ENCODE data around the gene IARS2.
"Not testable (repeated sequence)": the region's sequence is repeated elsewhere in the genome, so short reads cannot be mapped to it uniquely, and the experiment has no call there.

GRCh38 chr1:220110473-220110872 lies 16.5 kb downstream of the IARS2 start:
- not testable (repeated sequence) for TF ChIP-seq FOSL1 (IDR thresholded peaks at IDR 0.05; ENCODE audit: low read depth); CTCF (IDR thresholded peaks at IDR 0.05 in 2 of 3, conservative IDR thresholded peaks at IDR 0.05 in 1 of 3; ENCODE audit: borderline replicate concordance in 1 of 3, insufficient read depth in 1 of 3, low read depth in 2 of 3, low read length in 2 of 3); POLR2A (IDR thresholded peaks at IDR 0.05; ENCODE audit: borderline replicate concordance, extremely low read depth, insufficient read depth, insufficient read length); EZH2 (IDR thresholded peaks at IDR 0.05); EZH2phosphoT487 (IDR thresholded peaks at IDR 0.05; ENCODE audit: borderline replicate concordance); RAD21 (IDR thresholded peaks at IDR 0.05; ENCODE audit: low read depth); ZFX (IDR thresholded peaks at IDR 0.05); MAX (IDR thresholded peaks at IDR 0.05); SP1 (IDR thresholded peaks at IDR 0.05; ENCODE audit: low read depth)
